Measurements from ENCODE around the gene CSNK1G2. TPM values are rescaled to one million over a fixed set of nuclear protein-coding genes. Genes with fewer than 3 reads are reported as not detected.

Gene CSNK1G2
- total RNA-seq, 1 experiment from 2014 or later: 126 TPM

DNA sequence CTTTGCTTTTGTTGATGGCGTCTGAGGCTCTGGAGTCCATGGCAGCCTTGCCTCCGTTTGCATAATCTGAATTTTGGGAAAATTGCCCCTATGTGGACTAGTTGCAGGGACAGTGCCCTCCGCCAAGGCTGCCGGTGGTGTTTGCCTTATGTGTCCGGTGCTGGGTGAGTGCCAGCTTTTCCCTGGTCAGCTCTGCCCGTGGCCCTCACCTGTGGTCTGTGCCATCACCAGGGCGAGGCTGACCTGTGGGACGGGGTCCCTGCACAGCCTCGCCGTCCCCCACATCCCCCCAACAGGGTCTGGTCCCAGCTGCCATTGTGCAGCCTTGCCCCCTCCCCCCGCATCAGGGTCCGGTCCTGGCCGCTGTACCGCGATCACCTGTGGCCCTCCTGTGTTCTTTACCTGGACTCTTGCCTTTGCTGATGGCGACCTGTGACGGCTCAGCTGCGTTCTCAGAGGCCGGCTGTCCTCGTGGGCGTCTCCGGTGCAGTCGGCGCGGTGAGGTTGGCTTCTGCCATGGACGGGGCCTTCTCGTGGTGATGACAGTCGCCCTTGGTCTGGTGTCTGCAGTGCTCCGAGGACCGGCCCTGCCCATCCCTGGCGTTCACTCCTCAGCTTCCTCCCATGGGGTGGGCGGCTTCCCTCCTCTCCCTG is 12.6 kb downstream of the CSNK1G2 start:
- H3K27me3 Mint-ChIP-seq (ENCODE audit: low read depth): no peaks in the 10 kb centered on the region
- peaks cover 4% of the 10 kb centered on the region; the same call in 1 of the 2 replicates for H3K4me1 Mint-ChIP-seq
- ChIA-PET CTCF (interaction anchor here (0.7 to 1.5 kb wide), 4 partner anchors 8 to 362 kb away, joined by 3 to 4 read pairs (median 3); no protein-coding TSS in a partner anchor), POLR2A (no interaction called here)
- TF ChIP-seq KAT7 (CRISPR knock-in tag; IDR thresholded peaks at IDR 0.05; ENCODE audit: borderline replicate concordance) (no peak), SOX15 (CRISPR knock-in tag; IDR thresholded peaks at IDR 0.05) (no peak), ZNF263 (CRISPR knock-in tag; IDR thresholded peaks at IDR 0.05; ENCODE audit: low read depth) (no peak)
- TF ChIP-seq, protein P1, sequence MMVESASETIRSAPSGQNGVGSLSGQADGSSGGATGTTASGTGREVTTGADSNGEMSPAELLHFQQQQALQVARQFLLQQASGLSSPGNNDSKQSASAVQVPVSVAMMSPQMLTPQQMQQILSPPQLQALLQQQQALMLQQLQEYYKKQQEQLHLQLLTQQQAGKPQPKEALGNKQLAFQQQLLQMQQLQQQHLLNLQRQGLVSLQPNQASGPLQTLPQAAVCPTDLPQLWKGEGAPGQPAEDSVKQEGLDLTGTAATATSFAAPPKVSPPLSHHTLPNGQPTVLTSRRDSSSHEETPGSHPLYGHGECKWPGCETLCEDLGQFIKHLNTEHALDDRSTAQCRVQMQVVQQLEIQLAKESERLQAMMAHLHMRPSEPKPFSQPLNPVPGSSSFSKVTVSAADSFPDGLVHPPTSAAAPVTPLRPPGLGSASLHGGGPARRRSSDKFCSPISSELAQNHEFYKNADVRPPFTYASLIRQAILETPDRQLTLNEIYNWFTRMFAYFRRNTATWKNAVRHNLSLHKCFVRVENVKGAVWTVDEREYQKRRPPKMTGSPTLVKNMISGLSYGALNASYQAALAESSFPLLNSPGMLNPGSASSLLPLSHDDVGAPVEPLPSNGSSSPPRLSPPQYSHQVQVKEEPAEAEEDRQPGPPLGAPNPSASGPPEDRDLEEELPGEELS (CRISPR knock-in tag; IDR thresholded peaks at IDR 0.05): no peak
- DNase-seq (ENCODE audit: low spot score): no peak
- H3K36me3 Mint-ChIP-seq: peaks cover 3% of the 10 kb centered on the region; the same call in 1 of the 2 replicates
- H3K27ac Mint-ChIP-seq: no peak overlapping the region
- no peak overlapping the region for H3K4me3 Mint-ChIP-seq
- no peaks in the 10 kb centered on the region for H3K9me3 Mint-ChIP-seq
- ATAC-seq: no peak

DNA sequence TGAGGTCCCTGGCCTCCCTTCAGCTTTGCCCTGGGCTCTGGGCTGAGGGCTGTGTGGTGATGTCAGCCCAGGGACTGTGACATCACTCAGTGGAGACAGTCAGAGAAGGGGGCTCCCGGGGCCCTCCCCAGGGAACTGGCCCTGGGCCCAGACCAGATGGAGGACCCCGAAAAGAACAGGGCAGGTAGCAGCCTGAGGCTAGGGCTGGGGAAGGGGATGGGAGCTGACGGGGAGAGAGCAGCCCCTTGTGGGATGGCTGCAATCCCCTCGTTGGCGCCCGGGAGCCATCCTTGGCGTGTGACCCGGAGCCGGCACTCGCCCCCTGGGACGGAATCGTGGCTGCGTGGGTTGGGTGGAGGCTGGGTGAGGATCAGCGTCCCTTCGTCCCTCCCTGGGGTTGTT is 13.6 kb downstream of the CSNK1G2 start:
- Mint-ChIP-seq H3K4me1 (peaks cover 4% of the 10 kb centered on the region; the same call in 1 of the 2 replicates), H3K4me3 (no peak overlapping the region), H3K27me3 (ENCODE audit: low read depth) (no peaks in the 10 kb centered on the region), H3K36me3 (no peaks in the 10 kb centered on the region), H3K9me3 (no peaks in the 10 kb centered on the region), H3K27ac (no peak overlapping the region)
- ATAC-seq (no peak), DNase-seq (ENCODE audit: low spot score) (no peak)
- ChIA-PET CTCF (interaction anchor here (1.4 to 1.5 kb wide), 2 partner anchors 9 to 129 kb away, joined by 3 to 4 read pairs; no protein-coding TSS in a partner anchor), POLR2A (no interaction called here)
- TF ChIP-seq NFYB (CRISPR knock-in tag; conservative IDR thresholded peaks at IDR 0.05; ENCODE audit: low read depth) (no peak), ZNF671 (CRISPR knock-in tag; IDR thresholded peaks at IDR 0.05) (no peak), TCF7 (CRISPR knock-in tag; IDR thresholded peaks at IDR 0.05; ENCODE audit: low read depth) (no peak), FOXJ3 (CRISPR knock-in tag; IDR thresholded peaks at IDR 0.05; ENCODE audit: borderline replicate concordance) (no peak), GABPB1 (CRISPR knock-in tag; IDR thresholded peaks at IDR 0.05) (no peak), JAZF1 (CRISPR knock-in tag; IDR thresholded peaks at IDR 0.05) (no peak), ZNF396 (CRISPR knock-in tag; IDR thresholded peaks at IDR 0.05; ENCODE audit: borderline replicate concordance) (no peak), ZBTB21 (CRISPR knock-in tag; IDR thresholded peaks at IDR 0.05; ENCODE audit: borderline replicate concordance) (no peak), ZNF232 (CRISPR knock-in tag; IDR thresholded peaks at IDR 0.05) (no peak), SP1 (CRISPR knock-in tag; conservative IDR thresholded peaks at IDR 0.05) (no peak), ZNF219 (CRISPR knock-in tag; IDR thresholded peaks at IDR 0.05; ENCODE audit: borderline replicate concordance) (no peak)
- TF ChIP-seq, protein P2, sequence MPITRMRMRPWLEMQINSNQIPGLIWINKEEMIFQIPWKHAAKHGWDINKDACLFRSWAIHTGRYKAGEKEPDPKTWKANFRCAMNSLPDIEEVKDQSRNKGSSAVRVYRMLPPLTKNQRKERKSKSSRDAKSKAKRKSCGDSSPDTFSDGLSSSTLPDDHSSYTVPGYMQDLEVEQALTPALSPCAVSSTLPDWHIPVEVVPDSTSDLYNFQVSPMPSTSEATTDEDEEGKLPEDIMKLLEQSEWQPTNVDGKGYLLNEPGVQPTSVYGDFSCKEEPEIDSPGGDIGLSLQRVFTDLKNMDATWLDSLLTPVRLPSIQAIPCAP (CRISPR knock-in tag; IDR thresholded peaks at IDR 0.05): no peak
- TF ChIP-seq, protein P3, sequence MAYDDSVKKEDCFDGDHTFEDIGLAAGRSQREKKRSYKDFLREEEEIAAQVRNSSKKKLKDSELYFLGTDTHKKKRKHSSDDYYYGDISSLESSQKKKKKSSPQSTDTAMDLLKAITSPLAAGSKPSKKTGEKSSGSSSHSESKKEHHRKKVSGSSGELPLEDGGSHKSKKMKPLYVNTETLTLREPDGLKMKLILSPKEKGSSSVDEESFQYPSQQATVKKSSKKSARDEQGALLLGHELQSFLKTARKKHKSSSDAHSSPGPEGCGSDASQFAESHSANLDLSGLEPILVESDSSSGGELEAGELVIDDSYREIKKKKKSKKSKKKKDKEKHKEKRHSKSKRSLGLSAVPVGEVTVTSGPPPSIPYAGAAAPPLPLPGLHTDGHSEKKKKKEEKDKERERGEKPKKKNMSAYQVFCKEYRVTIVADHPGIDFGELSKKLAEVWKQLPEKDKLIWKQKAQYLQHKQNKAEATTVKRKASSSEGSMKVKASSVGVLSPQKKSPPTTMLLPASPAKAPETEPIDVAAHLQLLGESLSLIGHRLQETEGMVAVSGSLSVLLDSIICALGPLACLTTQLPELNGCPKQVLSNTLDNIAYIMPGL (CRISPR knock-in tag; IDR thresholded peaks at IDR 0.05): no peak
- TF ChIP-seq, protein P4, sequence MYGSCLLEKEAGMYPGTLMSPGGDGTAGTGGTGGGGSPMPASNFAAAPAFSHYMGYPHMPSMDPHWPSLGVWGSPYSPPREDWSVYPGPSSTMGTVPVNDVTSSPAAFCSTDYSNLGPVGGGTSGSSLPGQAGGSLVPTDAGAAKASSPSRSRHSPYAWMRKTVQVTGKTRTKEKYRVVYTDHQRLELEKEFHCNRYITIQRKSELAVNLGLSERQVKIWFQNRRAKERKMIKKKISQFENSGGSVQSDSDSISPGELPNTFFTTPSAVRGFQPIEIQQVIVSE (CRISPR knock-in tag; IDR thresholded peaks at IDR 0.05; ENCODE audit: borderline replicate concordance): no peak
- TF ChIP-seq, protein P5, sequence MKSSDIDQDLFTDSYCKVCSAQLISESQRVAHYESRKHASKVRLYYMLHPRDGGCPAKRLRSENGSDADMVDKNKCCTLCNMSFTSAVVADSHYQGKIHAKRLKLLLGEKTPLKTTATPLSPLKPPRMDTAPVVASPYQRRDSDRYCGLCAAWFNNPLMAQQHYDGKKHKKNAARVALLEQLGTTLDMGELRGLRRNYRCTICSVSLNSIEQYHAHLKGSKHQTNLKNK (CRISPR knock-in tag; IDR thresholded peaks at IDR 0.05): no peak
- TF ChIP-seq, protein P6, sequence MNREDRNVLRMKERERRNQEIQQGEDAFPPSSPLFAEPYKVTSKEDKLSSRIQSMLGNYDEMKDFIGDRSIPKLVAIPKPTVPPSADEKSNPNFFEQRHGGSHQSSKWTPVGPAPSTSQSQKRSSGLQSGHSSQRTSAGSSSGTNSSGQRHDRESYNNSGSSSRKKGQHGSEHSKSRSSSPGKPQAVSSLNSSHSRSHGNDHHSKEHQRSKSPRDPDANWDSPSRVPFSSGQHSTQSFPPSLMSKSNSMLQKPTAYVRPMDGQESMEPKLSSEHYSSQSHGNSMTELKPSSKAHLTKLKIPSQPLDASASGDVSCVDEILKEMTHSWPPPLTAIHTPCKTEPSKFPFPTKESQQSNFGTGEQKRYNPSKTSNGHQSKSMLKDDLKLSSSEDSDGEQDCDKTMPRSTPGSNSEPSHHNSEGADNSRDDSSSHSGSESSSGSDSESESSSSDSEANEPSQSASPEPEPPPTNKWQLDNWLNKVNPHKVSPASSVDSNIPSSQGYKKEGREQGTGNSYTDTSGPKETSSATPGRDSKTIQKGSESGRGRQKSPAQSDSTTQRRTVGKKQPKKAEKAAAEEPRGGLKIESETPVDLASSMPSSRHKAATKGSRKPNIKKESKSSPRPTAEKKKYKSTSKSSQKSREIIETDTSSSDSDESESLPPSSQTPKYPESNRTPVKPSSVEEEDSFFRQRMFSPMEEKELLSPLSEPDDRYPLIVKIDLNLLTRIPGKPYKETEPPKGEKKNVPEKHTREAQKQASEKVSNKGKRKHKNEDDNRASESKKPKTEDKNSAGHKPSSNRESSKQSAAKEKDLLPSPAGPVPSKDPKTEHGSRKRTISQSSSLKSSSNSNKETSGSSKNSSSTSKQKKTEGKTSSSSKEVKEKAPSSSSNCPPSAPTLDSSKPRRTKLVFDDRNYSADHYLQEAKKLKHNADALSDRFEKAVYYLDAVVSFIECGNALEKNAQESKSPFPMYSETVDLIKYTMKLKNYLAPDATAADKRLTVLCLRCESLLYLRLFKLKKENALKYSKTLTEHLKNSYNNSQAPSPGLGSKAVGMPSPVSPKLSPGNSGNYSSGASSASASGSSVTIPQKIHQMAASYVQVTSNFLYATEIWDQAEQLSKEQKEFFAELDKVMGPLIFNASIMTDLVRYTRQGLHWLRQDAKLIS (CRISPR knock-in tag; IDR thresholded peaks at IDR 0.05; ENCODE audit: borderline replicate concordance): no peak

All from WTC11 (cell line).